ENCODE measurements around the gene C19orf67.

C19orf67 gene

GRCh38 chr19:14110650-14111049 lies 25.1 kb upstream of the C19orf67 start:
- no peak for DNase-seq (ENCODE audit: low read depth in 2 of 3, low spot score in 1 of 3)

GRCh38 chr19:14107581-14108461 lies 22.2 kb upstream of the C19orf67 start:
- no peak for DNase-seq (ENCODE audit: low read depth in 2 of 3, low spot score in 1 of 3)

GRCh38 chr19:14106840-14107239 lies 21.3 kb upstream of the C19orf67 start:
- no peak for DNase-seq (ENCODE audit: low read depth in 2 of 3, low spot score in 1 of 3)

GRCh38 chr19:14105680-14106079 lies 20.1 kb upstream of the C19orf67 start:
- DNase-seq (ENCODE audit: low read depth in 2 of 3, low spot score in 1 of 3): no peak

GRCh38 chr19:14103310-14103709 lies 17.7 kb upstream of the C19orf67 start:
- no peak for DNase-seq (ENCODE audit: low read depth in 2 of 3, low spot score in 1 of 3)

GRCh38 chr19:14102756-14103155 lies 17.2 kb upstream of the C19orf67 start:
- DNase-seq (ENCODE audit: low read depth in 2 of 3, low spot score in 1 of 3): no peak

- no peak for DNase-seq (ENCODE audit: low read depth in 2 of 3, low spot score in 1 of 3)
Measured at GRCh38 chr19:14102102-14102696, 16.6 kb upstream of the C19orf67 start.

- no peak for DNase-seq (ENCODE audit: low read depth in 2 of 3, low spot score in 1 of 3)
Measured at GRCh38 chr19:14101003-14101545, 15.5 kb upstream of the C19orf67 start.

GRCh38 chr19:14097532-14098151 lies 12.1 kb upstream of the C19orf67 start:
- no peak for DNase-seq (ENCODE audit: low read depth in 2 of 3, low spot score in 1 of 3)

GRCh38 chr19:14096272-14096992 lies 10.8 kb upstream of the C19orf67 start:
- no peak for DNase-seq (ENCODE audit: low read depth in 2 of 3, low spot score in 1 of 3)

- no peak for DNase-seq (ENCODE audit: low read depth in 2 of 3, low spot score in 1 of 3)
Measured at GRCh38 chr19:14094854-14095253, 9.3 kb upstream of the C19orf67 start.

GRCh38 chr19:14093117-14093823 lies 7.7 kb upstream of the C19orf67 start:
- DNase-seq (ENCODE audit: low read depth in 2 of 3, low spot score in 1 of 3): no peak

- DNase-seq (ENCODE audit: low read depth in 2 of 3, low spot score in 1 of 3): no peak
Measured at GRCh38 chr19:14091813-14092462, 6.4 kb upstream of the C19orf67 start.

- DNase-seq (ENCODE audit: low read depth in 2 of 3, low spot score in 1 of 3): peak; percentile 44 to 72 (median 61)
Measured at GRCh38 chr19:14091081-14091812, 5.7 kb upstream of the C19orf67 start.

GRCh38 chr19:14090509-14091080 lies 5.0 kb upstream of the C19orf67 start, which contains the start of gene SAMD1:
Gene SAMD1, minus strand, starts transcription at chr19:14090751.
- DNase-seq (ENCODE audit: low read depth in 2 of 3, low spot score in 1 of 3): peak; percentile 55 to 76 (median 61)

GRCh38 chr19:14089662-14090508 lies 4.3 kb upstream of the C19orf67 start:
- peak in 1 of 3 donors; percentile 50 for DNase-seq (ENCODE audit: low read depth in 2 of 3, low spot score in 1 of 3)

GRCh38 chr19:14089412-14089661 lies 3.8 kb upstream of the C19orf67 start:
- DNase-seq (ENCODE audit: low read depth in 2 of 3, low spot score in 1 of 3): no peak
